Stimulated activated CD4-positive, alpha-beta T cell treated with anti-CD3 and anti-CD28 coated beads, Interleukin-2, amount 100 ng/mL, for 4 hours (primary cell): ENCODE data around the gene PHEX.
"Not testable (repeated sequence)": the region's sequence is repeated elsewhere in the genome, so short reads cannot be mapped to it uniquely, and the experiment has no call there.

Source experiments
- DNase-seq: peaks from one replicate; pipeline ENCODE4 v3.0.0-alpha.2; 2020; ENCODE audit warnings: low read depth

Gene PHEX

GRCh38 chrX:22246620-22247019 is 214.5 kb downstream of the PHEX start:
- DNase-seq: no peak

DNA sequence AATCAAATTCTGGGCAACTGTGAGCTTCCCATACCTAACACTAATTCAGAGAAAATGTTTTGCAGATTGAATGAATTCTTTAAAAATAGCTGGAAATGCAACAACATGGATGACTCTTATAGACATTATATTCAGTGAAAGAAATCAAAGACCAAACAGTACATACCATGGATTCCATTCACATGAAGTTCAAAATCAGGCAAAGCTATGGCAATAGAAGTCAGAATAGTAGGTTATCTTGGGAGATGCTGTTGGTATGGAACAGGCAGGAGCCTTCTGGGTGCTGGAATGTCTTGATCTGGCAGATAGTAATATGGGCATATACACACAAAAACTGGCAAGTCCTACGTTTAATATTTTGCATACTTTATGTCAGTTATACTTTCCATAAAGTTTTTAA is 215.0 kb downstream of the PHEX start:
- no peak for DNase-seq

- DNase-seq: no peak
These were observed 216.3 kb downstream of the PHEX start for GRCh38 chrX:22248401-22248800.

- DNase-seq: no peak
These were observed 217.2 kb downstream of the PHEX start for GRCh38 chrX:22249371-22249770.

DNA sequence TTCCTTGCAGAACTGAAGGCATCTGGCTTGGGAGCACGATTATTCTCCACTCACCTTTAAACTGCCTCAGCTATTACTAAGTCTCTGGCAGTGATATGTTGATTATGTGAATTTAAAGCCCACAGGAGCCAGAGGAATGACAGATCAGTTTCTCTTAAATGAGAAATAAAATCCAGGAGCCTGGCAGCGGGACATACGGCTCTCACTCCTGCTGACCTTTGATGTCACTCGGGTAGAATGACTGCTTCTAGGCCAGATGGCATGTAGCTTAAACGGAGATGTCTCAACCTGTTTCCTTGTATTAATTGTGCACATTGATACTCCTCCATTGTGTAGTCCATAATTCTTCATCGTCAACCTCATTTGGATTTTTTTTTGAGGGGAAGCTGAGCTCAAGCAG is 236.6 kb downstream of the PHEX start:
- DNase-seq: no peak

- DNase-seq: no peak
These were observed 240.5 kb downstream of the PHEX start, which contains the start of gene CBLL2 for GRCh38 chrX:22272613-22273012. Gene CBLL2, plus strand, starts transcription at chrX:22272913. Its CDS starts 79 bp downstream, at chrX:22272992.

DNA sequence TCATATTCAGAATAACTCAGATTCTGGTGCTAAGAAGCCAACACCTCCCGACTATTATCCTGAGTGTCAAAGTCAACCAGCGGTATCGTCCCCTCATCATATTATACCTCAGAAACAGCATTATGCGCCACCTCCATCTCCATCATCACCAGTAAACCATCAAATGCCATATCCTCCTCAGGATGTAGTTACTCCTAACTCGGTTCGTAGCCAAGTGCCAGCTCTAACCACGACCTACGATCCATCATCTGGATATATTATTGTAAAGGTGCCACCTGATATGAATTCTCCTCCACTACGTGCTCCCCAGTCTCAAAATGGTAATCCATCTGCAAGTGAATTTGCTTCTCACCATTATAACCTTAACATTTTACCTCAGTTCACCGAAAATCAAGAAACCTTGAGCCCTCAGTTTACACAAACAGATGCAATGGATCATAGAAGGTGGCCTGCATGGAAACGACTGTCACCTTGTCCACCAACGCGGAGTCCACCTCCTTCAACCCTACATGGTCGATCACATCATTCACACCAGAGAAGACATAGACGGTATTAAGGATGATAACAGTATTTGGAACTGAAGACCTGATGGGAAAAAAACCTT is 241.7 kb downstream of the PHEX start:
- no peak for DNase-seq

DNA sequence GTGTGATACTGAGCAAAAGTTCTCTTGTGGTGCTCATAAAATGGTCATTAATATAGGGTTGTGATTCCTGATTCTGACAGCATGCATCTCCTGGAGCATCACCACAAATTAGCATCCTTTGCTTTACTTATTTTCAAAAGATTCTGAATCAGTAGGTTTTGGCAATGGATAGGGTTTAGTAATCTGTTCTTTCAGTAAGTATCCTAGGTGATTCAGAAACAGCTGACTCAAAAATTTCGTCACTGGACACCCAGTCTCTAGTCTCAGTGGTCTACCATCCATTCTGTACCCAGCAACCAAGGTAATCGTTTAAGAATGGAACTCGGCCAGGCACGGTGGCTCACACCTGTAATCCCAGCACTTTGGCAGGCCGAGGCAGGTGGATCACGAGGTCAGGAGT is 244.7 kb downstream of the PHEX start:
- DNase-seq: no peak

DNA sequence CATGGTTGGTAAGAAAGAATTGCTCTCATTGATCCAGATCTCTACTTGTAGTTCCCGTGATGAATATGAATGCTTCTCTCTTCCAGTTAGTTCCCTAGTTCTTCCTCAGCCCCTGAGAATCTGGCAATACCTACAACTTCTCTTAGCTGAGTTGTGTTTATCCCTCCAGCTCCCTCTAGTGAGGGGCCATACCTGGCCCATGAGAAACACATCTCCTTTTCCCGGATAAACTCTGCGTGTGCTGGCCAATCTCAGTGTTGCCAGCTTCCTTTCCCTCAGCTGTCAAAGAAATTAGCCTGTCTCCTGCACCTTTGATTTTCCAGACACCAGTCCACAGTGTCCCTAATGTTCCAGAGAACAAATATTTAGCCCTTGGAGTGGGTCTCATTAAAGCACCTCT is 246.2 kb downstream of the PHEX start:
- DNase-seq: no peak

DNA sequence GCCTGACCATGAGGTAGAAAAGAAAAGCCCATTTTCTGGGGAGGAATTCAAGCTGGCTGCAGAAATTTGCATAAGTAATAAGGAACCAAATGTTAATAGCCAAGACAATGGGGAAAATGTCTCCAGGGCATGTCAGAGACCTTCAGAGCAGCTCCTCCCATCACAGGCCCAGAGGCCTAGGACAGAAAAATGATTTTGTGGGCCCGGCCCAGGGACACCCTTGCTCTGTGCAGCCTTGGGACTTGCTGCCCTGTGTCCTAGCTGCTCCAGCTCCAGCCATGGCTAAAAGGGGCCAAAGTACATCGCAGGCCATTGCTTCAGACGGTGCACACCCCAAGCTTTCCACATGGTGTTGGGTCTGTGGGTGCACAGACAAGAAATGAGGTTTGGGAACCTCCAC is 257.1 kb downstream of the PHEX start:
- DNase-seq: not testable (repeated sequence)

DNA sequence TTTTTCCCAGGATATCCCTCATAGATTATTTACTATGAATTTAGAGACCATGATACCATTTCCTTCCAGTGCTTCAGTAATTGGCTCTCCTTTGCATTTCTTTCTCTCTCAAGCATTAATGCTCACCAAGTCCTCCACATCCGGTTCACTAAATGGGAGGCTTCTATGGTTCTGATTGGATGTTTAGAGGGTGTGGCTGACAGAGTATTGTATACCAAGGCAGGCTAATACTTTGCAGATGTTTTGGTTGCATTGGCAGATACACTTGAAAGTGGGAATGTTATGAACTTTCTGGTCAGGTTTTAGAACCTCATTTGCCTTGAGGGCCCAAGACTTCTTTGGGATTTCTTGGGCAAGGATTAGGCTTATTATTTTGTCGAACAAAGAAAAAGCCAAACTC is 264.7 kb downstream of the PHEX start:
- no peak for DNase-seq

GRCh38 chrX:22300130-22300529 is 268.0 kb downstream of the PHEX start:
- no peak for DNase-seq
